Tibial artery (tissue), 4 donors: ENCODE data around the gene ROBO2.

ENCODE experiments used
- DNase-seq, 2 donors: peaks; one replicate each; pipeline ENCODE4 v3.0.0-alpha.2; 2019
- H3K27ac ChIP-seq, 2 donors: fragments of 200-600 bp; sonication (generic) in 1 of 2; 1 replicate in 1 of 2; 2 replicates in 1 of 2; pipeline ENCODE4 v1.5.1; 2018 to 2019; ENCODE audit warnings: mild to moderate bottlenecking in 1 of 2
- H3K27me3 ChIP-seq, 2 donors: fragments of 200-600 bp; sonication (generic) in 1 of 2; one replicate each; pipeline versions ENCODE4 v1.5.1 to v1.6.0; 2016 to 2019
- H3K36me3 ChIP-seq, 3 donors: fragments of 200-600 bp; sonication (generic) in 2 of 3; one replicate each; pipeline ENCODE4 v1.5.1; 2016 to 2019; ENCODE audit warnings: mild to moderate bottlenecking in 2 of 3
- H3K4me1 ChIP-seq, 4 donors: fragments of 200-600 bp; sonication (generic) in 2 of 4; 1 replicate in 3 of 4; 2 replicates in 1 of 4; pipeline ENCODE4 v1.5.1; 2016 to 2019
- H3K4me3 ChIP-seq, 2 donors: fragments of 200-600 bp; sonication (generic) in 1 of 2; 1 replicate in 1 of 2; 2 replicates in 1 of 2; pipeline ENCODE4 v1.5.1; 2018 to 2019; ENCODE audit warnings: mild to moderate bottlenecking in 2 of 2
- H3K9me3 ChIP-seq, 3 donors: fragments of 200-600 bp; sonication (generic) in 1 of 3; one replicate each; pipeline ENCODE4 v1.5.1; 2016 to 2019
- intact Hi-C: fragments of 100-400 bp; cut with DNase I; formaldehyde crosslinking; loops from one replicate; pipeline ENCODE4 v1.15.0; 2023; ENCODE audit warnings: low total_unique reads
- TF ChIP-seq, protein P1 (sequence below), 2 experiments: fragments of 200-600 bp in 1 of 2; fragments of 450-650 bp in 1 of 2; IDR thresholded peaks; one replicate each; pipeline ENCODE4 v1.5.1; 2017 to 2019; ENCODE audit warnings: antibody characterized with exemption in 2 of 2, mild to moderate bottlenecking in 1 of 2, moderate library complexity in 1 of 2

Gene ROBO2

DNA sequence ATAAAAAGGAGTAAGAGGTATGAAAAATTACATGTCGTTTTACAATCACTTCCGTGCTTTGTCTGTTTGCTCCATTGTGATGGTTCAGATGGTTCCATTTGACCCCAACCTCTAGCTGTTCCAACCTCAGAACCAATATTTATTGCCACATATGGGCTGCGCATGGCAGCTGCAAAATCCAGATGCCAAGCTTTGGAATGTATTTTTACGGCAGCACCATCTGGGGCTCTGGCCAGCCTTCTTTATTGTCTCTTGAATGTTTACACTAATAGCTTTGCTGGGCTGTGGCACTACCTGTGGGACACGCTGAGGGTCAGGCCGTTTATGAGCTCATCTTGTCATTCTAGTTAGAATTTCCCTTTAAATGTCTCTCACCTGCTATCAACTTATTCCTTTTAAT is 219.8 kb downstream of the ROBO2 start:
- Histone ChIP-seq H3K4me1 (no peaks in the 10 kb centered on the region), H3K9me3 (no peaks in the 10 kb centered on the region), H3K27me3 (no peaks in the 10 kb centered on the region), H3K36me3 (no peaks in the 10 kb centered on the region), H3K4me3 (no peak overlapping the region), H3K27ac (no peak overlapping the region)
- intact Hi-C loops, result no loop called here
- TF ChIP-seq, protein P1, sequence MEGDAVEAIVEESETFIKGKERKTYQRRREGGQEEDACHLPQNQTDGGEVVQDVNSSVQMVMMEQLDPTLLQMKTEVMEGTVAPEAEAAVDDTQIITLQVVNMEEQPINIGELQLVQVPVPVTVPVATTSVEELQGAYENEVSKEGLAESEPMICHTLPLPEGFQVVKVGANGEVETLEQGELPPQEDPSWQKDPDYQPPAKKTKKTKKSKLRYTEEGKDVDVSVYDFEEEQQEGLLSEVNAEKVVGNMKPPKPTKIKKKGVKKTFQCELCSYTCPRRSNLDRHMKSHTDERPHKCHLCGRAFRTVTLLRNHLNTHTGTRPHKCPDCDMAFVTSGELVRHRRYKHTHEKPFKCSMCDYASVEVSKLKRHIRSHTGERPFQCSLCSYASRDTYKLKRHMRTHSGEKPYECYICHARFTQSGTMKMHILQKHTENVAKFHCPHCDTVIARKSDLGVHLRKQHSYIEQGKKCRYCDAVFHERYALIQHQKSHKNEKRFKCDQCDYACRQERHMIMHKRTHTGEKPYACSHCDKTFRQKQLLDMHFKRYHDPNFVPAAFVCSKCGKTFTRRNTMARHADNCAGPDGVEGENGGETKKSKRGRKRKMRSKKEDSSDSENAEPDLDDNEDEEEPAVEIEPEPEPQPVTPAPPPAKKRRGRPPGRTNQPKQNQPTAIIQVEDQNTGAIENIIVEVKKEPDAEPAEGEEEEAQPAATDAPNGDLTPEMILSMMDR (IDR thresholded peaks at IDR 0.05), result no peak
- DNase-seq, result no peak

DNA sequence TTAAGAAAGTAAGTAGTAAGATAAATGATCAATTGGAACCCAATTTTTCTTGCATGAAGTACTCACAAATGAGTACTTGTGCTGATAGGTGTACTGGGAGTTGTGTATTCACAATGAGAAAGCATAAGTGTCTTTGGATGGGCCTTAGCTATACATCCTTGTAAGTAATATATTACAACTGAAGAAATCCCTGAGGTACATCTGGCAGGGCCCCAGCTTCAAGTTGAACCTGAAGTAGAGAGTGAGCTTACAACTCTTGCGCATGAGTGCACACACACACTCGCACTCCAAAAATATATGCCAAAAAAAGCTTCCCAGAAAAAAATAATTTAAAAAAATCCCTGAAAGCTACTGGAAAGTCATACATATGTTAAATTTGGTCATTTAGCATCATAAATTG is 222.5 kb downstream of the ROBO2 start:
- no peaks in the 10 kb centered on the region for H3K4me1 ChIP-seq
- TF ChIP-seq, protein P1 (IDR thresholded peaks at IDR 0.05), result no peak
- intact Hi-C loops, result no loop called here
- DNase-seq, result no peak
- H3K27me3 ChIP-seq, result no peaks in the 10 kb centered on the region
- H3K36me3 ChIP-seq, result no peaks in the 10 kb centered on the region
- H3K4me3 ChIP-seq, result no peak overlapping the region
- no peak overlapping the region for H3K27ac ChIP-seq
- H3K9me3 ChIP-seq, result no peaks in the 10 kb centered on the region

DNA sequence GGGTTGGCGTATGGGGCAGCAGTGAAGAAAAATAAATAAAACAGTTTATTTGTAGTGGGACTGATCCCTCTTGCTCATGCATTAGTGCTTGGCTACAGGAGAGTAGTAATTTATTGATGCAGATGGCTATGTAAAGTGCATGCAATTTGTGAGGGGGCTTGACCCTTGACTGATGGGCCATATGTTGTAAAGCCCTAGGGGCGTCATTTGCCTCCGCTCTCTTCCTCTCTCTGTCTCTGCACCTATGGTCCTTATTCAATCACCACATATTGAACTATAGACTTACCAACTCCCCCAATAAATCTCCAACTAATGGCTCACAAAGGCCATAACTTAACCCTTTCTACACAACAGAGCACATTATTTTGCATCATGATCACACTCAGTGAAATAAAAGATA is 227.7 kb downstream of the ROBO2 start:
- H3K4me3 ChIP-seq, result no peak overlapping the region
- H3K36me3 ChIP-seq, result no peaks in the 10 kb centered on the region
- no peaks in the 10 kb centered on the region for H3K9me3 ChIP-seq
- H3K27ac ChIP-seq, result no peak overlapping the region
- TF ChIP-seq, protein P1 (IDR thresholded peaks at IDR 0.05), result no peak
- H3K27me3 ChIP-seq, result no peaks in the 10 kb centered on the region
- intact Hi-C loops, result no loop called here
- no peak for DNase-seq
- no peaks in the 10 kb centered on the region for H3K4me1 ChIP-seq

DNA sequence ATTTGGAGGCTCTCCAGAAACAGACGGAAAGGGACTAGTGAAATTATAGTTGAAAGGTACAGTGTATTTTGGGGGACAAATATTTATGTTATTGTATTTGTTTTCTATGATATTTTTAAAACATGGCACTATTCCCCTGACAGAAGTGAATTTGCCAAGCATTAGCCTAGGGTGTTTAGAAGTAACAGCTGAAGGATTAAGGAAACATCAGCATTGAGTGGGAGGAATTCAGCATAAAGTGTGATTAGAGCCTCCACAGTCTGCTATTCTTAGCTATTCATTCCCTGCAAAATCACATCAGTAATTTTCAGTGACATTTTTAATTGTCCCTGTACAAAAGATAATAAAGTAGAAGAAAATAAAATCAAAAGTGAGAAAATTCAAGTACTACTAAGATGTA is 231.4 kb downstream of the ROBO2 start:
- Histone ChIP-seq H3K4me3 (no peak overlapping the region), H3K9me3 (no peaks in the 10 kb centered on the region), H3K27me3 (no peaks in the 10 kb centered on the region), H3K4me1 (no peaks in the 10 kb centered on the region), H3K36me3 (no peaks in the 10 kb centered on the region), H3K27ac (no peak overlapping the region)
- no peak for DNase-seq
- TF ChIP-seq, protein P1 (IDR thresholded peaks at IDR 0.05), result no peak
- intact Hi-C loops, result no loop called here

DNA sequence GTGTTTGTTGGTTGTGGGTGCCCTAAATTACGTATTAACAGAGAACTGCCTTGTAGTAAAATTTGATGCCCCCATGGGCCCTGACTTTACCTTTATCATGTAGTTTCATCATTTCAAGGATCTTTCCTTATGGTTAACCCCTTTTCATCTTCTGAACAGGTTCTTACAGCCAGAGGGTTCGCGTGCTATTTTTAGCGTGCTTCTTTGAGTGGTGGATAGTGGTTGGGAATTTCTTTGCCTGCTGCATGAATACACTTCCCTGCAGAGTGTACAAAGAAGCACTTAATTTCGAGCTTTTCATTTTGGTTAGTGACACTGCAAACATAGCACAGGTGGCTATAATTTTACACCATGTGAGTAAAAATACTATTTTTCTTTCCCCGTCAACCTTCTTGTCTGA is 231.8 kb downstream of the ROBO2 start:
- intact Hi-C loops, result no loop called here
- no peak overlapping the region for H3K27ac ChIP-seq
- TF ChIP-seq, protein P1 (IDR thresholded peaks at IDR 0.05), result no peak
- no peaks in the 10 kb centered on the region for H3K9me3 ChIP-seq
- no peak overlapping the region for H3K4me3 ChIP-seq
- DNase-seq, result no peak
- H3K36me3 ChIP-seq, result no peaks in the 10 kb centered on the region
- H3K27me3 ChIP-seq, result no peaks in the 10 kb centered on the region
- H3K4me1 ChIP-seq, result no peaks in the 10 kb centered on the region

DNA sequence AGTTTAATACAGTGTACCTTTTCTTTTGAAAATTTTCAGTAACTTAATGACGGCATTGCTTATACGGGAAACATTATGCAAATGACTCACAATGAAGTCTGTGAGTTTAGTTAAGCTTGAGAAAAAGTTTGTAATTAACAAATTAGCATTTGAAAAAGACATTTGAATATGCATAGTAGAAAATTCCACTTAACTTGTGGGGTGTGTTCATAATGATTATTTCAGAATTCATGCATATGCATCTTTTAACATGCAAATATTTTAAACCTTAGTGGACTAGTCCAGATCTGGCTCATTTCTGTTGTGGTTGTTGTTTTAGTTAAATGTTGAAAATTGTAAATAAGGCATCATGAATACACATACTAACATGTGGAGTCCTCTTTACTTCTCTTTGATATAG is 239.4 kb downstream of the ROBO2 start:
- no peak for DNase-seq
- intact Hi-C loops, result no loop called here
- Histone ChIP-seq H3K4me3 (no peak overlapping the region), H3K9me3 (no peaks in the 10 kb centered on the region), H3K27ac (no peak overlapping the region), H3K36me3 (no peaks in the 10 kb centered on the region), H3K4me1 (no peaks in the 10 kb centered on the region), H3K27me3 (no peaks in the 10 kb centered on the region)
- TF ChIP-seq, protein P1 (IDR thresholded peaks at IDR 0.05), result no peak
